Right lobe of liver (tissue), 6 donors: Measurements from ENCODE around the gene PSMA3. TPM values are rescaled to one million over a fixed set of nuclear protein-coding genes. Genes with fewer than 3 reads are reported as not detected.

ENCODE experiments used
- ATAC-seq, 4 donors: fragments of 200-7000 bp; cut with Tn5 transposase; one replicate each; pipeline ENCODE4 v1.9.1; 2020; ENCODE audit warnings: mild to moderate bottlenecking in 4 of 4, moderate library complexity in 4 of 4
- DNase-seq, 3 donors: peaks; one replicate each; pipeline ENCODE4 v3.0.0-alpha.2; 2020
- H3K27ac ChIP-seq, 3 donors: fragments of 200-600 bp; one replicate each; pipeline ENCODE4 v1.8.0; 2022
- H3K27me3 ChIP-seq, 2 donors: fragments of 200-600 bp; one replicate each; pipeline ENCODE4 v1.8.0; 2022
- H3K36me3 ChIP-seq, 4 donors: fragments of 200-600 bp; sonication (generic) in 1 of 4; one replicate each; pipeline versions ENCODE4 v1.5.1 to v1.8.0; 2017 to 2022; ENCODE audit warnings: control low read depth in 1 of 4
- H3K4me1 ChIP-seq, 4 donors: fragments of 200-600 bp; sonication (generic) in 1 of 4; one replicate each; pipeline versions ENCODE4 v1.5.1 to v1.8.0; 2017 to 2022; ENCODE audit warnings: control low read depth in 1 of 4
- H3K4me3 ChIP-seq, 3 donors: fragments of 200-600 bp; one replicate each; pipeline ENCODE4 v1.8.0; 2022
- H3K9me3 ChIP-seq, 4 donors: fragments of 200-600 bp; sonication (generic) in 1 of 4; one replicate each; pipeline versions ENCODE4 v1.5.1 to v1.8.0; 2017 to 2022; ENCODE audit warnings: control low read depth in 1 of 4
- CTCF ChIP-seq, 4 donors: fragments of 200-600 bp in 3 of 4; fragments of 450-650 bp in 1 of 4; IDR thresholded peaks; one replicate each; pipeline versions ENCODE4 v1.5.1 to v1.8.0; 2016 to 2022; ENCODE audit warnings: antibody characterized with exemption in 4 of 4, mild to moderate bottlenecking in 2 of 4
- POLR2A ChIP-seq: fragments of 450-650 bp; IDR thresholded peaks from one replicate; pipeline ENCODE4 v1.6.1; 2017; ENCODE audit warnings: antibody characterized with exemption, mild to moderate bottlenecking
- WGBS: methylation state at CpG from one replicate; pipeline ENCODE4 v1.1.6; 2018; ENCODE audit warnings: low coverage, low lambda C conversion rate; ENCODE audit not compliant: insufficient coverage; ENCODE audit errors: missing lambda C conversion rate; 5-methylcytosine and 5-hydroxymethylcytosine counted together
- intact Hi-C, 2 donors: fragments of 100-400 bp; cut with DNase I; formaldehyde crosslinking; loops; one replicate each; pipeline versions ENCODE4 v1.11.2 to v1.14.1; 2022
- total RNA-seq, 6 experiments: library from RNA; depleted of rRNA in 2 of 6; stranded (reverse); fragments of >200 nt in 2 of 6; fragmentation: NEBNext Ultra II Directional in 3 of 6; extraction: Animal tissue kit (Norgen Biotek cat#: 25700) in 3 of 6; gene quantifications; one replicate each; pipeline versions ENCODE4 v1.1.0 to v1.2.4, GENCODE V29; 2016 to 2023
- donor health status: DM: no; HTN: yes; CAD: no.
- donor health status: DM: no; HTN: no; CAD: no.
- donor health status: DM: no; HTN: no; CAD: no.
- donor health status: DM: no; HTN: yes; CAD: no.
- donor health status: DM: no; HTN: yes; CAD: no.

The PSMA3 gene
- total RNA-seq, 6 experiments from 2014 or later = 100 to 132 (median 120) TPM

GRCh38 chr14:58275527-58276190 lies 31.0 kb downstream of the PSMA3 start:
- Histone ChIP-seq H3K36me3 (peaks cover 0 to 18% (median 5%) of the 10 kb centered on the region in 4 donors), H3K4me1 (peaks cover 0 to 65% (median 12%) of the 10 kb centered on the region in 4 donors)
- intact Hi-C loops = no loop called here

GRCh38 chr14:58276208-58276607 lies 31.6 kb downstream of the PSMA3 start:
- peaks cover 0 to 15% (median 5%) of the 10 kb centered on the region in 4 donors for H3K36me3 ChIP-seq
- ATAC-seq = no peak
- H3K27me3 ChIP-seq = no peaks in the 10 kb centered on the region
- H3K9me3 ChIP-seq = no peaks in the 10 kb centered on the region
- no peak for DNase-seq
- WGBS = 88% methylated on average over 1 of the region's 1 CpG
- intact Hi-C loops = no loop called here
- no peak for TF ChIP-seq POLR2A
- TF ChIP-seq CTCF (IDR thresholded peaks at IDR 0.05) = no peak
- H3K27ac ChIP-seq = peak overlapping the region in 2 of 3 donors; percentile 82 to 96
- no peak overlapping the region for H3K4me3 ChIP-seq
- peaks cover 0 to 65% (median 12%) of the 10 kb centered on the region in 4 donors for H3K4me1 ChIP-seq

More at GRCh38 chr14:58275527-58276190, 31.0 kb downstream of the PSMA3 start:
- DNase-seq (no peak), ATAC-seq (no peak)
- TF ChIP-seq CTCF (IDR thresholded peaks at IDR 0.05) = no peak
- TF ChIP-seq POLR2A = no peak
- Histone ChIP-seq H3K27ac (peak overlapping the region in 2 of 3 donors; percentile 27 to 96), H3K27me3 (no peaks in the 10 kb centered on the region), H3K9me3 (no peaks in the 10 kb centered on the region), H3K4me3 (no peak overlapping the region)
- 69% methylated on average over 2 of the region's 2 CpGs for WGBS

GRCh38 chr14:58278177-58278576 lies 33.5 kb downstream of the PSMA3 start:
- TF ChIP-seq POLR2A (no peak), CTCF (IDR thresholded peaks at IDR 0.05) (no peak)
- peaks cover 0 to 15% (median 0%) of the 10 kb centered on the region in 4 donors for H3K36me3 ChIP-seq

GRCh38 chr14:58280954-58281787 lies 36.5 kb downstream of the PSMA3 start:
- no peaks in the 10 kb centered on the region for H3K9me3 ChIP-seq
- 9% methylated on average over 4 of the region's 4 CpGs for WGBS
- H3K27me3 ChIP-seq = no peaks in the 10 kb centered on the region
- TF ChIP-seq POLR2A (no peak), CTCF (IDR thresholded peaks at IDR 0.05) (no peak)
- ATAC-seq (peak; percentile 53 to 81 (median 68)), DNase-seq (peak in 1 of 3 donors; percentile 40)
- intact Hi-C loops = no loop called here
- no peak overlapping the region for H3K4me3 ChIP-seq
- H3K4me1 ChIP-seq = peaks cover 0 to 55% (median 22%) of the 10 kb centered on the region in 4 donors
- peak overlapping the region; percentile 73 to 76 (median 76) for H3K27ac ChIP-seq
- peaks cover 0 to 29% (median 0%) of the 10 kb centered on the region in 4 donors for H3K36me3 ChIP-seq

More at GRCh38 chr14:58278177-58278576, 33.5 kb downstream of the PSMA3 start:
- Histone ChIP-seq H3K27me3 (no peaks in the 10 kb centered on the region), H3K4me3 (no peak overlapping the region), H3K9me3 (no peaks in the 10 kb centered on the region), H3K27ac (peak overlapping the region in 2 of 3 donors; percentile 82 to 96), H3K4me1 (peaks cover 0 to 67% (median 15%) of the 10 kb centered on the region in 4 donors)
- DNase-seq (no peak), ATAC-seq (no peak)
- intact Hi-C loops = no loop called here
- WGBS = 91% methylated on average over 8 of the region's 8 CpGs
